H9 (cell line): ENCODE measurements around the gene EEF2KMT. TPM values are rescaled to one million over a fixed set of nuclear protein-coding genes. Genes with fewer than 3 reads are reported as not detected.
"Not testable (repeated sequence)": the region's sequence is repeated elsewhere in the genome, so short reads cannot be mapped to it uniquely, and the experiment has no call there.

Experiments used
- DNase-seq: peaks from one replicate; pipeline ENCODE4 v3.0.0-alpha.2; 2017
- H2AFZ ChIP-seq: one replicate; pipeline ENCODE4 v1.6.1; 2013; ENCODE audit warnings: mild to moderate bottlenecking, low read length, control low read depth, moderate library complexity
- H2AK5ac ChIP-seq: 2 replicates; pipeline ENCODE4 v1.6.1; 2013; ENCODE audit warnings: low read length, control low read depth, mixed read lengths; ENCODE audit not compliant: insufficient read length
- H2BK120ac ChIP-seq: one replicate; pipeline ENCODE4 v1.6.1; 2013; ENCODE audit warnings: low read depth, mild to moderate bottlenecking, low read length, control low read depth, inconsistent platforms; ENCODE audit not compliant: poor library complexity, severe bottlenecking
- H2BK12ac ChIP-seq: 2 replicates; pipeline ENCODE4 v1.6.1; 2013; ENCODE audit warnings: low read length, control low read depth, mixed read lengths, low read depth; ENCODE audit not compliant: insufficient read length
- H2BK15ac ChIP-seq: 2 replicates; pipeline ENCODE4 v1.6.1; 2013; ENCODE audit warnings: low read depth, low read length, control low read depth
- H2BK20ac ChIP-seq: one replicate; pipeline ENCODE4 v1.6.1; 2013; ENCODE audit warnings: low read depth, mild to moderate bottlenecking, low read length, control low read depth, inconsistent platforms; ENCODE audit not compliant: poor library complexity, severe bottlenecking
- H2BK5ac ChIP-seq: 2 replicates; pipeline ENCODE4 v1.6.1; 2013; ENCODE audit warnings: low read length, control low read depth, mixed read lengths; ENCODE audit not compliant: insufficient read length
- H3K14ac ChIP-seq: 2 replicates; pipeline ENCODE4 v1.6.1; 2013; ENCODE audit warnings: low read length, control low read depth; ENCODE audit not compliant: insufficient read depth
- H3K18ac ChIP-seq: 2 replicates; pipeline ENCODE4 v1.6.1; 2013; ENCODE audit warnings: low read depth, mild to moderate bottlenecking, mixed read lengths, low read length, control low read depth; ENCODE audit not compliant: insufficient read length
- H3K23ac ChIP-seq: 2 replicates; pipeline ENCODE4 v1.6.1; 2013; ENCODE audit warnings: low read length, control low read depth, mixed read lengths, low read depth; ENCODE audit not compliant: insufficient read length
- H3K23me2 ChIP-seq: 2 replicates; pipeline ENCODE4 v1.6.1; 2013; ENCODE audit warnings: low read depth, mild to moderate bottlenecking, mixed read lengths, low read length, control low read depth; ENCODE audit not compliant: insufficient read length, poor library complexity, severe bottlenecking
- H3K27ac ChIP-seq: 2 replicates; pipeline ENCODE4 v1.5.1; 2013; ENCODE audit warnings: low read length, control low read depth, mixed read lengths, low read depth; ENCODE audit not compliant: insufficient read length
- H3K27me3 ChIP-seq: 2 replicates; pipeline ENCODE4 v1.6.1; 2013; ENCODE audit warnings: low read length, control low read depth, inconsistent platforms; ENCODE audit not compliant: insufficient read depth
- H3K4ac ChIP-seq: 2 replicates; pipeline ENCODE4 v1.6.1; 2013; ENCODE audit warnings: low read depth, mild to moderate bottlenecking, control low read depth, inconsistent platforms, low read length, moderate library complexity
- H3K4me1 ChIP-seq: 2 replicates; pipeline ENCODE4 v1.6.1; 2013; ENCODE audit warnings: low read length, control low read depth, inconsistent platforms; ENCODE audit not compliant: insufficient read depth
- H3K4me2 ChIP-seq: 2 replicates; pipeline ENCODE4 v1.6.1; 2013; ENCODE audit warnings: low read length, control low read depth, mixed read lengths; ENCODE audit not compliant: insufficient read length, insufficient read depth
- H3K56ac ChIP-seq: 2 replicates; pipeline ENCODE4 v1.6.1; 2013; ENCODE audit warnings: low read depth, mild to moderate bottlenecking, mixed read lengths, low read length, control low read depth; ENCODE audit not compliant: insufficient read length
- H3K79me1 ChIP-seq: 2 replicates; pipeline ENCODE4 v1.6.1; 2013; ENCODE audit warnings: low read depth, mild to moderate bottlenecking, moderate library complexity, low read length, control low read depth, inconsistent platforms; ENCODE audit not compliant: insufficient read depth, poor library complexity, severe bottlenecking
- H3K79me2 ChIP-seq: 2 replicates; pipeline ENCODE4 v1.6.1; 2013; ENCODE audit warnings: low read length, control low read depth, inconsistent platforms; ENCODE audit not compliant: insufficient read depth
- H3K9ac ChIP-seq: 2 replicates; pipeline ENCODE4 v1.6.1; 2013; ENCODE audit warnings: low read length, control low read depth, mixed read lengths; ENCODE audit not compliant: insufficient read length; ENCODE audit errors: extremely low read depth
- H3K9me3 ChIP-seq: one replicate; pipeline ENCODE4 v1.6.1; 2013; ENCODE audit warnings: low read depth, low read length, inconsistent platforms; ENCODE audit not compliant: control insufficient read depth
- H3T11ph ChIP-seq: one replicate; pipeline ENCODE4 v1.6.1; 2013; ENCODE audit warnings: mild to moderate bottlenecking, low read length, control low read depth, inconsistent platforms
- H4K20me1 ChIP-seq: one replicate; pipeline ENCODE4 v1.6.1; 2013; ENCODE audit not compliant: control insufficient read depth, insufficient read length, insufficient read depth
- H4K5ac ChIP-seq: 2 replicates; pipeline ENCODE4 v1.6.1; 2013; ENCODE audit warnings: low read depth, mild to moderate bottlenecking, mixed read lengths, low read length, control low read depth; ENCODE audit not compliant: insufficient read length
- H4K8ac ChIP-seq: replicated peaks from 2 replicates; pipeline ENCODE4 v1.6.1; 2013; ENCODE audit warnings: low read length, control low read depth, mixed read lengths, low read depth; ENCODE audit not compliant: insufficient read length
- H4K91ac ChIP-seq: 2 replicates; pipeline ENCODE4 v1.6.1; 2013; ENCODE audit warnings: low read depth, mild to moderate bottlenecking, moderate library complexity, mixed read lengths, low read length, control low read depth; ENCODE audit not compliant: insufficient read length
- H3K27ac Mint-ChIP-seq, 3 experiments: 2 replicates in 2 of 3; 3 replicates in 1 of 3; pipeline ENCODE4 v1.8.0; 2020 to 2021; ENCODE audit warnings: mixed read lengths in 3 of 3, mild to moderate bottlenecking in 1 of 3, moderate library complexity in 1 of 3
- H3K27me3 Mint-ChIP-seq: 2 replicates; pipeline ENCODE4 v1.8.0; 2021; ENCODE audit warnings: low read depth, mild to moderate bottlenecking, moderate library complexity, mixed read lengths
- H3K36me3 Mint-ChIP-seq, 3 experiments: 2 replicates in 2 of 3; 3 replicates in 1 of 3; pipeline ENCODE4 v1.8.0; 2020 to 2021; ENCODE audit warnings: low read depth in 3 of 3, mixed read lengths in 3 of 3; ENCODE audit not compliant: insufficient read depth in 1 of 3
- H3K4me1 Mint-ChIP-seq, 2 experiments: 2 replicates each; pipeline ENCODE4 v1.8.0; 2020; ENCODE audit warnings: mixed read lengths in 2 of 2
- H3K4me3 Mint-ChIP-seq, 2 experiments: 2 replicates in 1 of 2; 3 replicates in 1 of 2; pipeline ENCODE4 v1.8.0; 2020 to 2021; ENCODE audit warnings: mild to moderate bottlenecking in 2 of 2, mixed read lengths in 2 of 2, moderate library complexity in 1 of 2
- H3K9me3 Mint-ChIP-seq, 2 experiments: 2 replicates in 1 of 2; 3 replicates in 1 of 2; pipeline ENCODE4 v1.8.0; 2020; ENCODE audit warnings: mild to moderate bottlenecking in 2 of 2, mixed read lengths in 2 of 2, moderate library complexity in 1 of 2
- WGBS: extraction: QIAGEN DNeasy Blood & Tissue Kit; methylation state at CpG from one replicate; pipeline ENCODE4 v1.1.7; 2013; ENCODE audit warnings: missing lambda C conversion rate, low lambda C conversion rate, mixed read lengths; ENCODE audit not compliant: insufficient read length; ENCODE audit errors: extremely low coverage; 5-methylcytosine and 5-hydroxymethylcytosine counted together
- total RNA-seq: library from RNA; stranded (reverse); gene quantifications from 2 replicates; pipeline ENCODE4 v1.2.1, GENCODE V29; 2021

EEF2KMT gene
- total RNA-seq, 1 experiment from 2014 or later = 16.4 TPM

GRCh38 chr16:5083646-5084045 is 13.9 kb downstream of the EEF2KMT start:
- H3K23ac ChIP-seq, H4K20me1 ChIP-seq, H3K4me2 ChIP-seq, H3K14ac ChIP-seq, H4K8ac ChIP-seq, H3K23me2 ChIP-seq, H2BK5ac ChIP-seq, H3K9me3 Mint-ChIP-seq, H3K27me3 Mint-ChIP-seq, H3K4ac ChIP-seq, H3K4me3 Mint-ChIP-seq, H3K4me1 Mint-ChIP-seq, H3K79me2 ChIP-seq, H2BK12ac ChIP-seq, H4K91ac ChIP-seq, H3K27ac ChIP-seq, H2BK20ac ChIP-seq, H3K9me3 ChIP-seq, H2BK120ac ChIP-seq, H3K79me1 ChIP-seq, H3K4me1 ChIP-seq, H4K5ac ChIP-seq, H3K9ac ChIP-seq, H2AFZ ChIP-seq, H3K56ac ChIP-seq, DNase-seq, H2BK15ac ChIP-seq, H3K27me3 ChIP-seq, H3K18ac ChIP-seq, H3T11ph ChIP-seq, H2AK5ac ChIP-seq: not testable (repeated sequence)
- no CpG with 5 or more reads among the region's 9 CpGs for WGBS
- H3K27ac Mint-ChIP-seq = peak overlapping the region in 1 of 3 experiments; percentile 68; a peak in 2 of 7 replicates
- H3K36me3 Mint-ChIP-seq = peaks cover 30 to 67% (median 63%) of the 10 kb centered on the region in 3 experiments; a peak in 6 of 7 replicates

GRCh38 chr16:5080996-5081395 is 16.6 kb downstream of the EEF2KMT start:
- H3K9me3 Mint-ChIP-seq, H3K79me1 ChIP-seq, H3K4me2 ChIP-seq, H2BK12ac ChIP-seq, H3K23me2 ChIP-seq, H4K8ac ChIP-seq, H2BK120ac ChIP-seq, H3K9me3 ChIP-seq, H4K91ac ChIP-seq, H4K20me1 ChIP-seq, H3K27ac ChIP-seq, H2BK5ac ChIP-seq, DNase-seq, H4K5ac ChIP-seq, H3T11ph ChIP-seq, H3K4me1 ChIP-seq, H3K27me3 Mint-ChIP-seq, H3K23ac ChIP-seq, H2AK5ac ChIP-seq, H3K27ac Mint-ChIP-seq, H2BK15ac ChIP-seq, H3K27me3 ChIP-seq, H3K14ac ChIP-seq, H3K4me3 Mint-ChIP-seq, H2AFZ ChIP-seq, H3K4me1 Mint-ChIP-seq, H2BK20ac ChIP-seq, H3K79me2 ChIP-seq, H3K18ac ChIP-seq, H3K4ac ChIP-seq, H3K9ac ChIP-seq, H3K56ac ChIP-seq: not testable (repeated sequence)
- H3K36me3 Mint-ChIP-seq = peaks cover 34 to 64% (median 62%) of the 10 kb centered on the region in 3 experiments; a peak in 6 of 7 replicates
- WGBS = no CpG with 5 or more reads among the region's 9 CpGs
